Inferior parietal cortex (tissue), 1 donor: ENCODE data around the gene PNPLA3.

Experiments
- DNase-seq: peaks from one replicate; pipeline ENCODE4 v3.0.0-alpha.2; 2016; ENCODE audit errors: extremely low spot score

PNPLA3 gene

GRCh38 chr22:43923631-43924464 is at the start of gene PNPLA3:
Gene PNPLA3 (plus strand): TSS chr22:43923805. CDS start chr22:43923912, 107 bp downstream.
- peak; percentile 76 for DNase-seq

DNA sequence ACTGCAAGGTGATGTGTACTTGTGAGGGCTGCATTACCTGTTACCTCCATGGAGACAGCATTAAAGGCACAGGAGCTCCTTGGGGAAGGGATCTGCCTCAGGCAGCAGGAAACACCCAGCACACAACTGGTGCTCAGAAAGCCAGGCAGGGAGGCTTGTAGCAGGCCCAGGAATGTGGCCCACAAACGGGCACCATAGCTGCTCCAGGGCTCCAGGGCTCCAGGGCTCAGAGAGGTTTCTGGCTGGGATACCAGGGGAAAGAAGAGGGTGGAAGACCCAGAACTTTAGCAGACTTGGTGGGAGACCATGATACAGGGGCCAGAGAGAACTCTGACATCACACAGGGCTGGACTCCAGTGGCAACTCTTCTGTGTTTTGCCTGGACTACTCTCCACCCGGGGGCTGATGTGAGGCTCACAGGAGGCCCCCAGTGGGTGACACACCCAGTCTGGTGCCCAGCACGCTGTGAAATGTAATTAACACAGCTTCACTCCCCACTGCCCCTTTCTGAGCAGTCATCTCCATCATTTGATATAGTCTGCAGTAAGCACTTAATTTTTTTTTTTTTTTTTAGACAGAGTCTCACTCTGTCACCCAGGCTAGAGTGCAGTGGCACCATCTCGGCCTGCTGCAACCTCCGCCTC is 46.6 kb upstream of the PNPLA3 start:
- no peak for DNase-seq

GRCh38 chr22:43878079-43878795 is 45.4 kb upstream of the PNPLA3 start:
- DNase-seq, result no peak

- no peak for DNase-seq
These were observed 44.6 kb upstream of the PNPLA3 start for GRCh38 chr22:43878831-43879550.

DNA sequence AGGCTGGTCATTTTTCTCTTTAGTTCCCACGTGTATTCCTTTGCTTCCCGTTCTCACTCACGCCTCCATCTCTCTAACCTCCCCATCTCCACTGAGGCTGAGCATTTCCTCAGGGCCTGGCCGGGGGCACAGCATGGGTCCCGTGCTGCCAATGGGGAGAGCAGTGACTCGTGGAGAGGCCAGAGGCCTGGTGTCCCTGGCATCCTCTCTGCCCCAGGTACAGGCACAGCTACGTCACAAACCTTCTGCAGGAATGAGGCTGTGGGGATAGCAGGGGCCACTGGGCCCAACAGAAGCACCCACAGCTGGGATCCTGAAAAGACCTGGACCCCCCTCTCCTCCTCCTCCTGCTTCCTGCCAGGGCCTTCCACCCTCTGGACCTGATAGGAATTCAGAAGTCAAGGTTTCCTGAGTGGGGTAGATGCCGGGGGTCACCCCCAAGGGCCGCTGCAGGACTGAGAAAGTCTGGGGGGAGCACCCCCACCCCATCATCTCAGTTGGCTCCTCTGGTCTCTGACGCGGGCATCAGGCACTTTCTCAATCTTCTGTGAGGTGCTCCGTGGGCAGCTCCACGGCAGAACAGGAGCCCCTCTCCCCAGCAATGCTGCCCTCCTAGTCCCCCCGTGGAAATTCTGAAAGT is 43.6 kb upstream of the PNPLA3 start:
- no peak for DNase-seq

- DNase-seq, result no peak
These were observed 43.0 kb upstream of the PNPLA3 start for GRCh38 chr22:43880541-43880991.

DNA sequence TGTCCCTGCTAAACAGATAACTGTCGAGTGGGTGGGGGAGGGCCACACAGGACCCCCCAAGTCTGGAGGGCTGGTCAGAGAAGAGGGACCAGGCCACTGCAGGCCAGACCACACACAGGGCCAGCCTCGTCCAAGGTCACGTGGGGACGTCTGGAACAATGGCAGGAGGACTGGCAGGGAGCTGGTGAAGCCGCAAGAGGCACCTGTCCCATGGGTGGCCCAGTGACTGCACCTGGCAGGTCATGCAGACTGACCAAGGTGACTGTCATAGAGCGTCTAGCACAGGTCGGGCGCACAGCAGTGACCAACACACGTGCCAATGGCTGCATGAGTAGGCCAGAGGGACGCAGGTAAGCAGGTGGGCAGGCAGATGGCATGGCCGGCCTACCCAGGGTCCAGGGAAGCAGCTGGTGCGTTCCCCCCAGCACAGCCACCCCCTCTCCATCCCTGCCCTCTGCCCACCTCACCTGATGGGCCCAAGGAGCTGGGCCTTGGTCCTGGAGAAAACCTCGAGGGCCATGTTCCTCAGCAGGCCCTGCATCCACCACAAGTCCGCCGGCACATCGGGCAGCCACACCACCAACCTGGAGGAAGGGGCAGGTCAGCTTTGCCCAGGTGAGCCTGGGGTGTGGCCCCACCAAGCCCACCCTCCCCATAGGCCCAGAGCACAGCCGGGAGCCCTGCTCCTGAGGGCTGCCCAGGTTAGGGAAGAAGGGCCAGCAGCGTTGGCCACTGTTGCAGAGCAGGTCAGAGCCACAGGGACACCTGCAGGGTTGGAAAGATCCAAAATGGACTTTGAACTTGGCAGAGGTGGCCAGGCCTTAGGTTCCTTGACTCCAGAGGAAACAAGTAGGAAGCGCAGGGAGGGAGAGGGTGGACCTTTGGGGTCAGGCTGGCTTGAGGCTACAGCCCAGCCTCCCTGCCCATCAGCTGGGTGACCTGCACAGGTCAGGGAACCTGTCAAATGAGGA is 42.2 kb upstream of the PNPLA3 start:
- no peak for DNase-seq

- no peak for DNase-seq
These were observed 41.4 kb upstream of the PNPLA3 start for GRCh38 chr22:43882122-43882767.

- DNase-seq, result peak; percentile 63
These were observed 40.5 kb upstream of the PNPLA3 start for GRCh38 chr22:43883012-43883661.

DNA sequence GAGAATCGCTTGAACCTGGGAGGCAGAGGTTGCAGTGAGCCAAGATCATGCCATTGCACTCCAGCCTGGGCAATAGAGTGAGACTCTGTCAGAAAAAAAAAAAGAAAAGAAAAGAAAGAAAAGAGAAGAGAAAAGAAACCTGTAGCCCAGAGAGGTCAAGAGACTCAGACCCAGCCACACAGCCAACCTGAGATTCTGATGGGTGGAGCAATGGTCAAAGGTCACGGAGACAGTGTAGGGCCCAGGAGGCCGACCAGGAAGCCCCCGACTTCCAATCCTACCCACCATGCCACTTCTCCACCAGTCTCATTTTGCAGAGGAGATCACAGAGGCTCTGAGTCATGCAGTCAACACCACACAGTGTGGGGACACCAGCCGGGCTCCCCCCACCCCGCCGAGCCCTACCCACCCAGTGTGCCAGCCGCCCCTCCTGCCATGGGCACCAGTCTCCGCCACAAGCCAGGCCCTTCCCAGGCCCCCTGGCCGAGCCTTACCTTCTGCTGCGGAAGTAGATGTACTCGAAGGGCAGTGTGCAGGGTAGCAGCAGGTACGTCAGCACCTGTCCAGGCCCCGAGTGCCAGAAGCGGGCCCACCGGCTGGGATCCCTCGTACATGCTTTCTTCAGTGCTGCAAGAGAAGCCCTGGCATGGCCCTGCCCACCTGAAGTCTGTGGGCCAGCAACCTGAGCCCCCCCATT is 39.7 kb upstream of the PNPLA3 start:
- DNase-seq, result no peak

- DNase-seq, result peak; percentile 39
These were observed 38.8 kb upstream of the PNPLA3 start for GRCh38 chr22:43884600-43885318.

DNA sequence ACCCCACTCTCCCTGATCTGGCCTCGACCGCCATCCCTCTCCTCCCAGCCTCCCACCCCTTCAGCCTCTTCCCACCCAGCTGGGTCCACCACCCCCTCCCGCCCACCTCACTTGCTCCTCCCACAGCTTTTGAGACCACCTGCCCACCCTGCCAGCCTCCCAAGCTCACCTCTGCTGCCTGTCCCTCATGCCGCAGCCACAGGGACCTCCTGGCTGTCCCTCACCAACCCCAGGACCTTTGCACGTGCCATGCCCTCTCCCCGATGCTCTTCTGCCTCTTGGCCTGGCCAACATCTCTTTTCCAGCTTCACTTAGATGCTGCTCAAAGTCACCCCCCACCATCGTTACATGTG is 38.3 kb upstream of the PNPLA3 start:
- DNase-seq, result no peak

DNA sequence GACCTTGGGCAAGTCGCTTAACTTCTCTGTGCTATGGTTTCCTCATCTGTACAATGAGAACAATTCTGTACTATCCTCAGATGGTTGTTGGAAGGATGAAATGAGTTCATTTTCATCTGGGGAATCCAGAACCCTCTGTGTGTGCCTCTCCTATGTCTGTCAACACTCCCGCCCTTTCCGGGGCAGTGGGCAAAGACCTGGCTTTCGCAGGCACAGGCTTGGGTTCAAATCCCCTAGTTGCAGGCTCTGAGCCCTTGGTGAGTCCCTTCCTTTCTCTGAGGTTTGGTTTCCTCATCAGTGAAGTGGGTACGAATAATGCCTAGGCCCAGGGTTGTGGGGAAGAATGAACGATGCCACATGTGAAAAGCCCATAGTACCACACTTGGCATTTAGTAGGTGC is 37.8 kb upstream of the PNPLA3 start:
- no peak for DNase-seq

DNA sequence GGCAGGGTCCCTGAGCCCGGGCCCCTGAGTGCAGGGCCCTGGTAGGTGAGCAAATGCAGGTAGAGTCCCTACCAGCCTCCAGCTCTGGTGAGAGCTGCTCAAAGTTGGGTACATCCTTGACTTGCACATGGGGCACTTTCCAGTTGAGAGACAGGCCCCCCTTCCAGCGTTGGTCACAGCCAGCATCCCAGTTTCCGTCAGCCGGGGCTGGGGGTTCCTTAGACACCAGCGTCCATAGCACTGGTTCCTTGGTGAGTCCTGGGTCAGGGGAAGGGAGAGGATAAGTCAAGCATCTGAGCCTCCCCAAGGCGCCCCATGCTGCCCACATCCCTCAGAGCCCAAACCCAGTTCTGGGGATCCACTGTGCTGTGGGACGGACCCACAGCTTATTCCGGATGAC is 37.4 kb upstream of the PNPLA3 start:
- no peak for DNase-seq

DNA sequence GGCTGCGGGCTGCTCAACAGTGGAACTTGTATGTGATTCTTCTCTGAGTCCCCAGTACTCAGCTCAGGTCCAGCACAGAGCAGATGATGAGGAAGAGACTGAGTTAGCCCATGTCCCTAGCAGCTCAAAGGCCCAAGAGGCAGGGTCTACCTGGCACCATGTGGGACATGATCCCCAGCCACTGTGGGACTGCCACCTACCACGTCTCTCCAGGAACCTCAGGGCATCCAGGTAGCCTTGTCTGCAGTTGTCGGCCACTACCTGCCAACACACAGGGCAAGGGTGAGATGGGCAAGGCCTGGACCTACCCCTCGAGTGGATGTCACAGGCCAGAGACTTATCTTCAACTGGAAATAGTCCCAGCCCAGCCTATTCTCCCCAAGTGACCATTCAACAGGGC is 36.2 kb upstream of the PNPLA3 start:
- DNase-seq, result no peak

DNA sequence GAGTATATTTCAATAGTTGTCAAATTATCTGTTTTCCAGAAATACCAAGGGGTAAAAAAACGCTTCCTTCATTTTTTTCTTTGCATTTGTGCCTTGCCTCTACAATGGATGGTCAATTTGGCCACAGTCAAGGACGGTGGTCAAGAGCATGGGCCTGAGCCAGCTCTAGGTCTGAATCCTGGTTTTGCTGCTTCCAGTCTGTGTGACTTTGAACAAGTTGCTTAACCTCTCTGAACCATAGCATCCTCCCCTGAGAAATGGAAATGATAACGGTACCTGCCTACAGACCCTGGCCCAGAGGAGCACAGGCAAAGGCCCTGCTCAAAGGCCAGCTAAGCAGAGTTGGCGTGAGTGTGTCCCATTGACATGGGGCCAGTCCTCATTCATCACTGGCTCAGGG is 34.9 kb upstream of the PNPLA3 start:
- no peak for DNase-seq

DNA sequence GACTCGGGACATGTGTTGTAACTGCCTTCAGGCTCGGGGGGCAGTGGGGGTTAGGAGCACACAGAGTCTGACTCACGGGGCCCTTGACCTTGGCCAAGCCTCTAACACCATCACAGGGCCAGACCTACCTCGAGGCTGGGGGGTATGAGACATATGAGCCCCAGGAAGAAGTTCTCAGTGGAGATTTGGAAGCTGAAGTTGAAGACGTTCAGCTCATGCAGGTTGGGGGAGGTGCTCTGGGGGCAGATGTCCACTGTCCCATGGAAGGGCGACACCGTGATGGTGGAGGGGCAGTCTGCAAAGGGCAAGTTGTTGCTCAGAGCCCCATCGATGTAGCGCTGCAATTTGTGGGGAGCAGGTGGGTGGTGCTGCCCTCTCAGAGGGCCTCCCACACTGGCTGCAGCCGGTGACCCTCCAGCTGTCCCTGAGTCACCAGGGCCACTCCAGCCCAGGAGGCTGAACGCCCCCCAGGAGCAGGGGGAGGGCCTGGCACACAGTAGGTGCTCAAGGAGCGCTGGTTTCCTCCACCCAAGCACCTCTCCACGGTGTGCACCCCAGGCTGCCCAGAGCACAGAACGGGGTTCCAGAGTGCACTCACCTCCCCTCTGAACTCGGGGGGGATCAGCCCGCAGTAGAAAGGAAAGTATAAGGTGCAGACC is 34.3 kb upstream of the PNPLA3 start:
- no peak for DNase-seq
